Skin of body (tissue), 2 donors: ENCODE measurements around the gene WDR93. TPM values are rescaled to one million over a fixed set of nuclear protein-coding genes. Genes with fewer than 3 reads are reported as not detected.
"Not testable (repeated sequence)": the region's sequence is repeated elsewhere in the genome, so short reads cannot be mapped to it uniquely, and the experiment has no call there.

Experiments
- DNase-seq: peaks from one replicate; lab custom pipeline; 2025; lab: John Stamatoyannopoulos, UW
- total RNA-seq: library from RNA; depleted of rRNA; stranded (reverse); fragments of >200 nt; gene quantifications from one replicate; pipeline ENCODE4 v1.2.3, GENCODE V29; 2014

WDR93 gene
- total RNA-seq, 1 donor from 2014 or later: 0.20 TPM

- no peak for DNase-seq
These were observed 4.6 kb upstream of the WDR93 start for GRCh38 chr15:89685995-89686394.

- DNase-seq: no peak
These were observed 4.1 kb upstream of the WDR93 start for GRCh38 chr15:89686522-89686921.

- not testable (repeated sequence) for DNase-seq
These were observed 708 bp upstream of the WDR93 start for GRCh38 chr15:89689930-89690275.

GRCh38 chr15:89693091-89693490, 2.5 kb downstream of the WDR93 start:
- DNase-seq: no peak

- no peak for DNase-seq
These were observed 3.1 kb downstream of the WDR93 start for GRCh38 chr15:89693696-89694095.

GRCh38 chr15:89695198-89695597, 4.6 kb downstream of the WDR93 start:
- no peak for DNase-seq

- peak; percentile 29 for DNase-seq
These were observed 13.8 kb downstream of the WDR93 start for GRCh38 chr15:89704411-89704810.

- no peak for DNase-seq
These were observed 17.0 kb downstream of the WDR93 start for GRCh38 chr15:89707577-89707976.

- DNase-seq: no peak
These were observed 24.2 kb downstream of the WDR93 start for GRCh38 chr15:89714775-89715174.

- DNase-seq: no peak
These were observed 32.4 kb downstream of the WDR93 start for GRCh38 chr15:89723031-89723430.

- DNase-seq: no peak
These were observed 34.0 kb downstream of the WDR93 start for GRCh38 chr15:89724621-89725020.

GRCh38 chr15:89725064-89725463, 34.5 kb downstream of the WDR93 start:
- DNase-seq: no peak

GRCh38 chr15:89728254-89728653, 37.6 kb downstream of the WDR93 start:
- no peak for DNase-seq

GRCh38 chr15:89731275-89731674, 40.7 kb downstream of the WDR93 start:
- no peak for DNase-seq

GRCh38 chr15:89732451-89733172, 42.0 kb downstream of the WDR93 start:
- no peak for DNase-seq

- DNase-seq: no peak
These were observed 45.2 kb downstream of the WDR93 start for GRCh38 chr15:89735773-89736172.

- DNase-seq: peak; percentile 36
These were observed 49.5 kb downstream of the WDR93 start for GRCh38 chr15:89740137-89740536.

- DNase-seq: no peak
These were observed 52.4 kb downstream of the WDR93 start for GRCh38 chr15:89743011-89743410.

GRCh38 chr15:89743594-89743993, 53.0 kb downstream of the WDR93 start:
- DNase-seq: no peak

GRCh38 chr15:89745131-89745530, 54.5 kb downstream of the WDR93 start:
- no peak for DNase-seq

- no peak for DNase-seq
These were observed 55.2 kb downstream of the WDR93 start for GRCh38 chr15:89745768-89746167.

- DNase-seq: no peak
These were observed 55.8 kb downstream of the WDR93 start for GRCh38 chr15:89746386-89746780.

- DNase-seq: no peak
These were observed 57.4 kb downstream of the WDR93 start for GRCh38 chr15:89747708-89748682.
